ENCODE measurements around the gene PPP1R3D.

PPP1R3D gene

GRCh38 chr20:59935457-59936185 lies 4.5 kb downstream of the PPP1R3D start:
- TF ChIP-seq GLIS3 (CRISPR knock-in tag; IDR thresholded peaks at IDR 0.05) (no peak), CREB5 (CRISPR knock-in tag; IDR thresholded peaks at IDR 0.05; ENCODE audit: low read depth) (no peak)
- no peak for ATAC-seq

GRCh38 chr20:59933849-59934585 lies 6.1 kb downstream of the PPP1R3D start:
- TF ChIP-seq ZC3H10 (CRISPR knock-in tag; IDR thresholded peaks at IDR 0.05) (no peak), ZFP30 (CRISPR knock-in tag; IDR thresholded peaks at IDR 0.05) (no peak), TSHZ2 (CRISPR knock-in tag; IDR thresholded peaks at IDR 0.05) (no peak), RARB (CRISPR knock-in tag; IDR thresholded peaks at IDR 0.05) (no peak), ARNTL (CRISPR knock-in tag; IDR thresholded peaks at IDR 0.05; ENCODE audit: borderline replicate concordance, low read depth) (no peak)
- ATAC-seq = peak; percentile 98

GRCh38 chr20:59933296-59933848 lies 6.7 kb downstream of the PPP1R3D start, which contains the start of gene SYCP2:
Gene SYCP2 (minus strand): TSS chr20:59933637. CDS start chr20:59922413, 11,224 bp downstream.
- TF ChIP-seq SNAI2 (CRISPR knock-in tag; IDR thresholded peaks at IDR 0.05) (no peak), ESRRG (CRISPR knock-in tag; IDR thresholded peaks at IDR 0.05) (no peak), TOX (CRISPR knock-in tag; IDR thresholded peaks at IDR 0.05; ENCODE audit: borderline replicate concordance) (no peak), ARNTL (CRISPR knock-in tag; IDR thresholded peaks at IDR 0.05; ENCODE audit: borderline replicate concordance, low read depth) (no peak), ZNF565 (CRISPR knock-in tag; conservative IDR thresholded peaks at IDR 0.05; ENCODE audit: low read depth) (no peak), PPARA (CRISPR knock-in tag; IDR thresholded peaks at IDR 0.05; ENCODE audit: borderline replicate concordance) (no peak), POU6F1 (CRISPR knock-in tag; IDR thresholded peaks at IDR 0.05; ENCODE audit: borderline replicate concordance, low read depth) (no peak), ISL1 (CRISPR knock-in tag; IDR thresholded peaks at IDR 0.05) (no peak), ZFP30 (CRISPR knock-in tag; IDR thresholded peaks at IDR 0.05) (no peak), ZFP3 (CRISPR knock-in tag; IDR thresholded peaks at IDR 0.05) (no peak), ZNF70 (CRISPR knock-in tag; IDR thresholded peaks at IDR 0.05) (no peak), ZC3H10 (CRISPR knock-in tag; IDR thresholded peaks at IDR 0.05) (no peak), TSHZ2 (CRISPR knock-in tag; IDR thresholded peaks at IDR 0.05) (no peak), CSRNP3 (CRISPR knock-in tag; IDR thresholded peaks at IDR 0.05) (no peak), ZNF8 (CRISPR knock-in tag; IDR thresholded peaks at IDR 0.05) (no peak), CSDC2 (CRISPR knock-in tag; IDR thresholded peaks at IDR 0.05) (no peak)
- peak; percentile 80 for ATAC-seq
